Raji (cell line): ENCODE results near the gene SMIM22.

Experiments used
- POLR2A ChIP-seq: IDR thresholded peaks from 2 replicates; pipeline ENCODE4 v1.6.1; 2011; ENCODE audit warnings: low read depth, low read length, control low read depth; ENCODE audit not compliant: insufficient read depth

The SMIM22 gene

GRCh38 chr16:4800290-4801041 is 5.3 kb downstream of the SMIM22 start:
- no peak for TF ChIP-seq POLR2A

GRCh38 chr16:4801051-4801961 is 6.1 kb downstream of the SMIM22 start:
- TF ChIP-seq POLR2A: no peak

- TF ChIP-seq POLR2A: peak; percentile 75
Measured at GRCh38 chr16:4801962-4802658, 6.9 kb downstream of the SMIM22 start, which contains the start of gene ROGDI. TSS of gene ROGDI (minus strand) at chr16:4802633. CDS start at chr16:4802571, 62 bp downstream.

- TF ChIP-seq POLR2A: no peak
Measured at GRCh38 chr16:4802659-4803287, 7.6 kb downstream of the SMIM22 start.

GRCh38 chr16:4803401-4803844 is 8.3 kb downstream of the SMIM22 start:
- no peak for TF ChIP-seq POLR2A

- TF ChIP-seq POLR2A: no peak
Measured at GRCh38 chr16:4803898-4804762, 9.0 kb downstream of the SMIM22 start.

- no peak for TF ChIP-seq POLR2A
Measured at GRCh38 chr16:4805231-4805630, 10.1 kb downstream of the SMIM22 start.

GRCh38 chr16:4806280-4806679 is 11.1 kb downstream of the SMIM22 start:
- no peak for TF ChIP-seq POLR2A

- TF ChIP-seq POLR2A: no peak
Measured at GRCh38 chr16:4811242-4811641, 16.1 kb downstream of the SMIM22 start.

- TF ChIP-seq POLR2A: no peak
Measured at GRCh38 chr16:4811773-4812172, 16.6 kb downstream of the SMIM22 start.

GRCh38 chr16:4813251-4814003 is 18.3 kb downstream of the SMIM22 start:
- TF ChIP-seq POLR2A: no peak

GRCh38 chr16:4814046-4814445 is 18.9 kb downstream of the SMIM22 start:
- TF ChIP-seq POLR2A: no peak

- TF ChIP-seq POLR2A: no peak
Measured at GRCh38 chr16:4814542-4815173, 19.5 kb downstream of the SMIM22 start.
